BJ (cell line): ENCODE results near the gene TMEM127. TPM values are rescaled to one million over a fixed set of nuclear protein-coding genes. Genes with fewer than 3 reads are reported as not detected.
A peak's percentile ranks its signal among the peaks of the same experiment; 100 is the strongest.

ENCODE experiments used
- CTCF ChIA-PET: fragments of 350-600 bp; formaldehyde crosslinking; extraction: SDS; loops from one replicate; lab custom pipeline; 2021; ENCODE audit warnings: antibody characterized with exemption, inconsistent platforms; lab: Yijun Ruan, JAX
- POLR2A ChIA-PET: fragments of 300-600 bp; sonication (Branson Sonifier 250); formaldehyde crosslinking; extraction: SDS; loops from one replicate; lab custom pipeline; 2021; ENCODE audit warnings: antibody characterized with exemption; lab: Charles Lee
- DNase-seq: peaks from one replicate; pipeline ENCODE4 v3.0.0-alpha.2; 2011; ENCODE audit warnings: low read depth
- H3K27me3 ChIP-seq: 2 replicates; pipeline ENCODE4 v1.6.0; 2011; ENCODE audit warnings: low read length; ENCODE audit not compliant: control insufficient read depth, insufficient read depth
- H3K36me3 ChIP-seq: 2 replicates; pipeline ENCODE4 v1.5.1; 2011; ENCODE audit warnings: low read length; ENCODE audit not compliant: control insufficient read depth, insufficient read depth
- H3K4me3 ChIP-seq: 2 replicates; pipeline ENCODE4 v1.5.1; 2011; ENCODE audit warnings: low read depth, mild to moderate bottlenecking, control low read depth, low read length
- polyA minus RNA-seq: library from RNA; depleted of rRNA, polyadenylated mRNA; stranded (reverse); fragments of >200 nt; gene quantifications from 2 replicates; pipeline ENCODE4 v1.2.3, GENCODE V29; 2011; rRNA and poly(A)+ RNA removed
- polyA plus RNA-seq: library from polyadenylated mRNA; depleted of rRNA; stranded (reverse); fragments of >200 nt; gene quantifications from 2 replicates; pipeline ENCODE4 v1.2.3, GENCODE V29; 2011; rRNA removed
- TF ChIP-seq, protein P1 (sequence below): IDR thresholded peaks from 2 replicates; pipeline ENCODE4 v1.5.1; 2011; ENCODE audit warnings: low read depth, mild to moderate bottlenecking, control low read depth, inconsistent platforms, low read length, moderate library complexity; ENCODE audit not compliant: insufficient read depth

Gene TMEM127
- polyA plus RNA-seq, result 56.2 and 115 TPM in 2 replicates
- polyA minus RNA-seq, result 46.3 and 63.4 TPM in 2 replicates

DNA sequence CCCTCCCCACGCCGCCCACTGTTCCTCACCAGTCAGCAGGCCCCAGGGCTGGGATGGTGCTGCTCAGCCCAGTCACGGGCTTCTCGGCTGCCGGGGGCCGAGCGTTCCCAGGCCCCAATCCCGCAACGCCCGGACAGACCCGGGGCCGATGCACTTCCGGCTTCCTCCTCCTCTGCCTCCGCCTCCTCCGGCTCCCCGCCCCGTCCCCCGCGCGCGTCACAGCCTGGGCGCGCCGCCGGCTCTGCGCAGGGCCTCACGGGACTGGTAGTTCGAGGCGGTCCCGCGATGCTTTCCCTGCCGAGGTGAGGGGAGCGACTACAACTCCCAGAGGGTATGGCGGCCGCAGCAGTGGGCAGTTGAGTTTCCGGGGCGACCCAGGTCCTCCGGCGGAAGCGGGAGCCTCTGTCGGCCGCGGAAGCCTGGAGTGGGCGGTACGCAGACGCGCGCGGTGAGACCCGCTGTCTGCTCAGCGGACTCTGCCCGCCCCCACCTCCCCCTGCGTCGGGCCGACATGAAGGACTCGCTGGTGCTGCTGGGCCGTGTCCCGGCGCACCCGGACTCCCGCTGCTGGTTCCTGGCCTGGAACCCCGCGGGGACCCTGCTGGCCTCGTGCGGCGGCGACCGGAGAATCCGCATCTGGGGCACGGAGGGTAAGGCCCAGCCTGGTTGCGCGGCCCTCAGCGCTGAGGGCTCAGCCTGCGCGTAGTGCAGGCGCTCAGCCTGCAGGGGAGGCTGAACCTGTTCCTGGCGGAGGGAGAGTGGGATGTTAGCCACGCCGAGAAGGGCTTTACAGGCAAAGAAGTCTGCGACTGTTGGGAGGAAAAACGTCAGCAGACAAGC, at the start of gene TMEM127, which contains the start of gene CIAO1:
Gene TMEM127, minus strand, starts transcription at position 158 of the 840 bp plus-strand sequence. CDS start 616 bp downstream, outside the sequence.
Gene CIAO1, plus strand, starts transcription at position 386 of the 840 bp plus-strand sequence. Its CDS starts 126 bp downstream, at position 512.
- DNase-seq, result peak; percentile 84
- no peaks in the 10 kb centered on the region for H3K27me3 ChIP-seq
- H3K4me3 ChIP-seq, result peak within 1 kb of the TSS; percentile 92
- CTCF ChIA-PET, result interaction anchor here (0.6 to 2.5 kb wide), 5 partner anchors 92 to 553 kb away, joined by 3 to 18 read pairs (median 3); partner anchors contain the start of gene ASTL
- TF ChIP-seq, protein P1, sequence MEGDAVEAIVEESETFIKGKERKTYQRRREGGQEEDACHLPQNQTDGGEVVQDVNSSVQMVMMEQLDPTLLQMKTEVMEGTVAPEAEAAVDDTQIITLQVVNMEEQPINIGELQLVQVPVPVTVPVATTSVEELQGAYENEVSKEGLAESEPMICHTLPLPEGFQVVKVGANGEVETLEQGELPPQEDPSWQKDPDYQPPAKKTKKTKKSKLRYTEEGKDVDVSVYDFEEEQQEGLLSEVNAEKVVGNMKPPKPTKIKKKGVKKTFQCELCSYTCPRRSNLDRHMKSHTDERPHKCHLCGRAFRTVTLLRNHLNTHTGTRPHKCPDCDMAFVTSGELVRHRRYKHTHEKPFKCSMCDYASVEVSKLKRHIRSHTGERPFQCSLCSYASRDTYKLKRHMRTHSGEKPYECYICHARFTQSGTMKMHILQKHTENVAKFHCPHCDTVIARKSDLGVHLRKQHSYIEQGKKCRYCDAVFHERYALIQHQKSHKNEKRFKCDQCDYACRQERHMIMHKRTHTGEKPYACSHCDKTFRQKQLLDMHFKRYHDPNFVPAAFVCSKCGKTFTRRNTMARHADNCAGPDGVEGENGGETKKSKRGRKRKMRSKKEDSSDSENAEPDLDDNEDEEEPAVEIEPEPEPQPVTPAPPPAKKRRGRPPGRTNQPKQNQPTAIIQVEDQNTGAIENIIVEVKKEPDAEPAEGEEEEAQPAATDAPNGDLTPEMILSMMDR, result peak; percentile 41
- H3K36me3 ChIP-seq, result peaks cover 15% of the 10 kb centered on the region
- POLR2A ChIA-PET, result no interaction called here

DNA sequence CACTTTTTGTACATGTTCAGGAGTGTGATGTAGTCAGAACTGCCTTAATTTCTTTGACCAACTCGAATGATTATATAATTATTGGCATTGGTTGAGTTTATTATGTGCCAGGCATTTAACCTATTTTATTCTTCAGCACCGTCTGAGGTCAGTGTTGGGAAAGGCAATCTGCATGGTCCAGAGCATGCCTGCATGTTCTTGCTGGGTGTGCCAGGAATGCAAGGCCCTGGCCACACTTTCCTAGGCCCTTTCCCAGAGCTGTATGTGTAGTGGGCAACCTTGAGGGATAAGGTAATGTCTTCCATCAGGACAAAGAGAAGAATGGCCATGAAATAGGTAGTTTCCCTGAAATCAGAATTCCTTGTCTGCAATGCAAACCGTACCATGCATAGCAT, 49.2 kb upstream of the TMEM127 start:
- CTCF ChIA-PET, result interaction anchor here (1.2 kb wide), 1 partner anchor 194 kb away, joined by 4 read pairs; no protein-coding TSS in a partner anchor
- POLR2A ChIA-PET, result no interaction called here

GRCh38 chr2:96308248-96308647, 42.5 kb upstream of the TMEM127 start:
- CTCF ChIA-PET, result interaction anchor here (2.1 kb wide), 1 partner anchor 13 kb away, joined by 6 read pairs; no protein-coding TSS in a partner anchor
- Histone ChIP-seq H3K27me3 (no peaks in the 10 kb centered on the region), H3K36me3 (no peaks in the 10 kb centered on the region; the same call in none of the 2 replicates), H3K4me3 (no peak overlapping the region)
- POLR2A ChIA-PET, result no interaction called here
- TF ChIP-seq, protein P1, result no peak
- DNase-seq, result no peak

More for the DNA sequence above, 49.2 kb upstream of the TMEM127 start:
- DNase-seq, result no peak
- Histone ChIP-seq H3K36me3 (no peaks in the 10 kb centered on the region), H3K4me3 (no peak overlapping the region), H3K27me3 (no peaks in the 10 kb centered on the region)
- TF ChIP-seq, protein P1, result no peak

DNA sequence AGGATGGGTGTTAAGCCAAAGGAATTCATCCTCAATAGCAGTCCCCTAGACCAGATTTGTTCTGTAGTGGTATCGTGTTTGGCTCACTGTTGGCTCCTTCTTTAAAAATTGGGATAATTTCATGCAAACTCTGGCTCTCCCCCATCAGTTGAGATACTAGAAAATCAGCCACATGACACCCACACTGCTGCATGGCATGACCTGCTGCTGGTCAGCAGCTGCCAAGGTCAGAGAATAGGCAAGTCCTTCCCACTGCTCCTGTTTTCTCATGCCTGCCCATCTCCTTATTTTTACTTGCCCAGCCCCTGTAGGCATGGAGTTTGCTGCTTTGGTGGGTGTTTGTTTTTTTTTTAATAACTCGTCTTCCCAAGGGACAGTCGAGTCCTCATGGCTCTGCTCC, 40.6 kb upstream of the TMEM127 start:
- no peaks in the 10 kb centered on the region for H3K27me3 ChIP-seq
- TF ChIP-seq, protein P1, result no peak
- DNase-seq, result no peak
- ChIA-PET POLR2A (no interaction called here), CTCF (no interaction called here)
- H3K4me3 ChIP-seq, result peak overlapping the region; percentile 86
- H3K36me3 ChIP-seq, result peaks cover 5% of the 10 kb centered on the region

DNA sequence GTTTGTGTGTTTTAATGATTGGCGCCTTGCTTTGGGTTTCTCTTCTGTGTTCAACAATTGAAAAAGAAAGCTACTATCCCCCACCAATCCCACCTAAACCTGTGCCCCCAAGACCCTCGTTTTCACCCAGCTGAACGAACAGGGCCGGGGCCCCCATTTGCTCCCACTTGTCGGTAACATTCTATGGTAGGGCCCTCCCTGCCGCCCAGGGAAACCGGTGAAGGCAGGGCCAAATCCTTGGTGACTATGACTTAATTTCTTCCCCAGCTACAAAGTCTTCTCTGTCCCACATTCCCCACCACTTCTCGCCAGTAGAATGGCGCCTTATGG, 40.1 kb upstream of the TMEM127 start:
- peak overlapping the region; percentile 86 for H3K4me3 ChIP-seq
- H3K27me3 ChIP-seq, result no peaks in the 10 kb centered on the region
- ChIA-PET CTCF (interaction anchor here (1.5 kb wide), 1 partner anchor 101 kb away, joined by 3 read pairs; no protein-coding TSS in a partner anchor), POLR2A (no interaction called here)
- peaks cover 8% of the 10 kb centered on the region for H3K36me3 ChIP-seq
- TF ChIP-seq, protein P1, result no peak
- no peak for DNase-seq
